NB4 (cell line): ENCODE measurements around the gene PALD1.

Experiments
- CTCF ChIP-seq: IDR thresholded peaks from one replicate; pipeline ENCODE4 v1.5.1; 2012; ENCODE audit warnings: low read depth, low read length
- MAX ChIP-seq: IDR thresholded peaks from 2 replicates; pipeline ENCODE4 v1.6.1; 2011; ENCODE audit warnings: low read depth, low read length
- MYC ChIP-seq: IDR thresholded peaks from 2 replicates; pipeline ENCODE4 v1.6.1; 2011; ENCODE audit warnings: low read depth, low read length
- POLR2A ChIP-seq: IDR thresholded peaks from 2 replicates; pipeline ENCODE4 v1.6.1; 2011; ENCODE audit warnings: mild to moderate bottlenecking; ENCODE audit not compliant: insufficient read length; ENCODE audit errors: extremely low read depth

DNA sequence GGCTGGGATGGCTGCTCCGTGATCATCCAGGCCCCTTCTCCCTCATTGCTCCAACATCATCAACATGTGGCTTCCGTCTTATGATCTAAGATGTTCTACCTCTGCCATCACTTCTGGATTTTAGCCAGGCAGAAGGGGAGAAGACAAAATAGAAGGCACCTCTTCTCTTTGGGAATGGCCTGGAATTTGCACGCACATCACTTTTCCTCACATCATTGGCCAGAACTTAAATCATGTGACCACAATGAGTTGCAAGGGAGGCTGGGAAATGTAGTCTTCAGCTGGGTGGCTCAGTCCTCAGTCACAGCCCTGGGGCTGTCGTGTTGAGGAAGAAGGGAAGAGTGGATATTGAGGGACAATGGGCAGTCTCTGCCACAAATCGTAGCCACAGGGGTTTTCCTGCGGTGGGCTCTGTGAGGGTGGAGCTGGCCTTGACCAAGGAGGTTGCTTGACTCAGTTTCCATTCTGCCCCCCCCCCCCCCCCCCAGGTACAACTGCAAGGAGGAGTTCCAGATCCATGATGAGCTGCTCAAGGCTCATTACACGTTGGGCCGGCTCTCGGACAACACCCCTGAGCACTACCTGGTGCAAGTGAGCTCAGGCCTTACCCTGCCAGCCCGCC, 50.3 kb downstream of the PALD1 start:
- no peak for TF ChIP-seq POLR2A
- TF ChIP-seq CTCF = no peak
- TF ChIP-seq MAX = no peak
- no peak for TF ChIP-seq MYC
